Kidney epithelial cell (primary cell): ENCODE results near the gene SLC6A15. TPM values are rescaled to one million over a fixed set of nuclear protein-coding genes. Genes with fewer than 3 reads are reported as not detected.

Experiments used
- DNase-seq: peaks from one replicate; pipeline ENCODE4 v3.0.0-alpha.2; 2010; ENCODE audit warnings: low read depth
- H3K27me3 ChIP-seq: 2 replicates; pipeline ENCODE4 v1.6.0; 2011; ENCODE audit warnings: low read length; ENCODE audit not compliant: control insufficient read depth, insufficient read depth
- H3K36me3 ChIP-seq: 2 replicates; pipeline ENCODE4 v1.5.1; 2011; ENCODE audit warnings: low read length; ENCODE audit not compliant: control insufficient read depth, insufficient read depth
- H3K4me3 ChIP-seq: 2 replicates; pipeline ENCODE4 v1.5.1; 2011; ENCODE audit warnings: low read depth, mild to moderate bottlenecking, control low read depth, low read length
- CTCF ChIP-seq: IDR thresholded peaks from 2 replicates; pipeline ENCODE4 v1.5.1; 2011; ENCODE audit warnings: mild to moderate bottlenecking, moderate library complexity, low read length, control low read depth, inconsistent platforms; ENCODE audit not compliant: insufficient read depth, poor library complexity, severe bottlenecking
- total RNA-seq: library from RNA; depleted of rRNA; stranded (reverse); fragments of >200 nt; gene quantifications from 2 replicates; pipeline ENCODE4 v1.2.3, GENCODE V29; 2015

Gene SLC6A15
- total RNA-seq, 1 donor from 2014 or later, result 15.9 TPM

GRCh38 chr12:84946753-84947152 lies 34.2 kb upstream of the SLC6A15 start:
- no peaks in the 10 kb centered on the region for H3K36me3 ChIP-seq
- H3K27me3 ChIP-seq, result no peaks in the 10 kb centered on the region
- no peak for TF ChIP-seq CTCF
- no peak for DNase-seq
- no peak overlapping the region for H3K4me3 ChIP-seq

- H3K27me3 ChIP-seq, result no peaks in the 10 kb centered on the region
- DNase-seq, result no peak
- TF ChIP-seq CTCF, result no peak
Measured at GRCh38 chr12:84937415-84937814, 24.8 kb upstream of the SLC6A15 start.

GRCh38 chr12:84929501-84929900 lies 16.9 kb upstream of the SLC6A15 start:
- Histone ChIP-seq H3K4me3 (no peak overlapping the region), H3K27me3 (no peaks in the 10 kb centered on the region), H3K36me3 (no peaks in the 10 kb centered on the region)
- no peak for DNase-seq
- no peak for TF ChIP-seq CTCF

More at GRCh38 chr12:84937415-84937814, 24.8 kb upstream of the SLC6A15 start:
- Histone ChIP-seq H3K4me3 (no peak overlapping the region), H3K36me3 (no peaks in the 10 kb centered on the region)

- no peak for DNase-seq
- H3K36me3 ChIP-seq, result no peaks in the 10 kb centered on the region
Measured at GRCh38 chr12:84924981-84925380, 12.4 kb upstream of the SLC6A15 start.

GRCh38 chr12:84922693-84923092 lies 10.1 kb upstream of the SLC6A15 start:
- no peaks in the 10 kb centered on the region for H3K27me3 ChIP-seq
- no peak overlapping the region for H3K4me3 ChIP-seq
- H3K36me3 ChIP-seq, result no peaks in the 10 kb centered on the region
- no peak for TF ChIP-seq CTCF
- DNase-seq, result no peak

More at GRCh38 chr12:84924981-84925380, 12.4 kb upstream of the SLC6A15 start:
- TF ChIP-seq CTCF, result no peak
- Histone ChIP-seq H3K4me3 (no peak overlapping the region), H3K27me3 (no peaks in the 10 kb centered on the region)

GRCh38 chr12:84920331-84920730 lies 7.7 kb upstream of the SLC6A15 start:
- no peak overlapping the region for H3K4me3 ChIP-seq
- no peak for TF ChIP-seq CTCF
- no peak for DNase-seq
- H3K27me3 ChIP-seq, result no peaks in the 10 kb centered on the region
- no peaks in the 10 kb centered on the region for H3K36me3 ChIP-seq
